Activated effector memory CD4-positive, alpha-beta T cell treated with anti-CD3 and anti-CD28 coated beads, Interleukin-2, amount 50 U/mL, for 16 hours (primary cell): Measurements from ENCODE around the gene CLDN6.
A peak's percentile ranks its signal among the peaks of the same experiment; 100 is the strongest.

ENCODE experiments used
- DNase-seq: peaks from one replicate; pipeline ENCODE4 v3.0.0-alpha.2; 2020

CLDN6 gene

GRCh38 chr16:3012246-3012645, 5.7 kb downstream of the CLDN6 start:
- no peak for DNase-seq

- DNase-seq, result no peak
Measured at GRCh38 chr16:3010510-3010909, 7.5 kb downstream of the CLDN6 start.

DNA sequence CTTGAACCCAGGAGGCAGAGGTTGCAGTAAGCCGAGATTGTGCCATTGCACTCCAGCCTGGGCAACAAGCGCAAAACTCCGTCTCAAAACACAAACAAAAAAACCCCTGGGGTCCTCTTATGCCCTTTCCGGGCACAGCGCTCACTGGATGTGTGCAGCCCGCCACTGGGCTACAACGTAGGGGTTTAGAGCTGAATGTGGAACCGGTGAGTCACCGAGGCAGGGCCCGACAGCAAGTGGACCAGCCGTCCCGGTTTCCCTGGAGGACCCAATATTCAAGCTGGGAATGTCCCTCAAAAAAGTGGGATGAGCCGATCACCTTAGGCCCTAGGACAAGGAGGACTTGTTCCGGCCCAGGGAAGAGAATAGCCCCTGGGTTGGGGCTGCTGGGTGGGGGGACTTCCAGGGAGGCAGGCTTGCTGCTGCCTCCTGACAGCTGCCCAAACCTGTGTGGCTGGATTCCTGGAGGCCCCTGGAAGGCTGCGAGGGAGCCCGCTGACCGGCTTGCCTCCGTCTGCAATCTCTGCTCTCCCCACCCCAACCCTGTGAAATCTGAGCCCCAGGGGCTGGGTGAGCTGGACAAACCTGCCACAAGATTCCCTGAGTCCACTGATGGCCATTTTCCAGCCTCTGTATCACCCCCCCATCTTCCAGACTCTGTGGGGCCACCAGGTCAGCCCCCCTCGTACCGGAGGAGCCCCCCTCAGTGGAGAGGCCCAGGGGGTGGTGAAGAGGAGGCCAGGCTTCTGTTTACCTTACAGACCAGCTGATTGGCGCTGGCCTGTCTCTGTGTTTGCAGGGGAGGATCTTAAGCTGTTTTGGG, 8.2 kb downstream of the CLDN6 start:
- DNase-seq, result no peak

DNA sequence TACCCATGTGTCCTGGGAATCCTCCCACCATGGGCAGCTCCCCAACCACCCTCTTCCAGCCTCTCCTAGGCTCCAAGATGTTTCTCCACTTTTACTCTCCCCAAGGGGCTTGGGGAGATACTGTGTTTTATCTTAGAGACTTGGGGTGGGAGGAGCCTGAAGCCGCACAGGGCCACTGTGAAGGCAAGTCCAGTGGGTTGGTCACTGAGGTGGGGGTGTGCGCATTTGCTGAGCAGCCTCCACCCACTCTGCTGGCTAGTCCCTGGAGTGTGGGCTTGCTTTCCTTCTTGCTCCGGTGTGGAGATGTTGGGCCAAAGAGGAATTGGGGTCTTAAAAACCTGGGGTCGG, 9.3 kb downstream of the CLDN6 start:
- DNase-seq, result no peak

DNA sequence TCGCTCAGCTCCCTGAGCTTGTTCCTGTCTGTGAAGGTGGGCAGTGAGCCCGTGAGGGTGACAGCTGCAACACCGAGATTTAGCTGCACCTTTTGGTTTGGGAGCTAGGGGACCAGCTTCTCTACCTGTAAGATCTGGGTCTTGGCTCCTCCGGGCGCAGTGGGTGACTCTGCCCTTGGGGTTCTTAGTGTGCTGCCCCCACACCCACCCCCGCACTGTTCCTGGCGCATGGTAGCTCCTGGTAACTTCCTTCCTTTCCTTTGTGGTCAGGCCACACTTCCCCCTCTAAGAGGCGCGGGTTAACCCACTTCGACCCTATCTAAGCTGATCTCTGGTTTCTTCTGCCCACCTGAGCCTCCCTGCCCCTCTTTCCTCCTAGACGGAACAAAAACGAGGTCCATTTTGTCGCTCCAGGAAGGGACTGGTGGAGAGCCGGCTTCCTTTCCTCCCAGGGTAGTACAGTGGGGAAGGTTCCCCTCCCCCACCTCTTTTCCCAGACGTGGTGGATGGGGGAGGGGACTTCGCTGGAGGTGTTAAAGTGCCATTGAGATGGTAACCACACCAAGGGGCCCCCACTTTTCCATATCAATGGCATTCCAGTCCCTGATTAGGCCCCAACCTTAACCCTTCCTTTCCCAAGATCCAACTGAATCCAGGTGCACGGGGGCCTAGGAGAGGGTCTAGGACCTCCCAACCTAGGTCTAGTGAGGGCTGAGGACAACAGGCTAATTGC, 9.9 kb downstream of the CLDN6 start:
- no peak for DNase-seq

DNA sequence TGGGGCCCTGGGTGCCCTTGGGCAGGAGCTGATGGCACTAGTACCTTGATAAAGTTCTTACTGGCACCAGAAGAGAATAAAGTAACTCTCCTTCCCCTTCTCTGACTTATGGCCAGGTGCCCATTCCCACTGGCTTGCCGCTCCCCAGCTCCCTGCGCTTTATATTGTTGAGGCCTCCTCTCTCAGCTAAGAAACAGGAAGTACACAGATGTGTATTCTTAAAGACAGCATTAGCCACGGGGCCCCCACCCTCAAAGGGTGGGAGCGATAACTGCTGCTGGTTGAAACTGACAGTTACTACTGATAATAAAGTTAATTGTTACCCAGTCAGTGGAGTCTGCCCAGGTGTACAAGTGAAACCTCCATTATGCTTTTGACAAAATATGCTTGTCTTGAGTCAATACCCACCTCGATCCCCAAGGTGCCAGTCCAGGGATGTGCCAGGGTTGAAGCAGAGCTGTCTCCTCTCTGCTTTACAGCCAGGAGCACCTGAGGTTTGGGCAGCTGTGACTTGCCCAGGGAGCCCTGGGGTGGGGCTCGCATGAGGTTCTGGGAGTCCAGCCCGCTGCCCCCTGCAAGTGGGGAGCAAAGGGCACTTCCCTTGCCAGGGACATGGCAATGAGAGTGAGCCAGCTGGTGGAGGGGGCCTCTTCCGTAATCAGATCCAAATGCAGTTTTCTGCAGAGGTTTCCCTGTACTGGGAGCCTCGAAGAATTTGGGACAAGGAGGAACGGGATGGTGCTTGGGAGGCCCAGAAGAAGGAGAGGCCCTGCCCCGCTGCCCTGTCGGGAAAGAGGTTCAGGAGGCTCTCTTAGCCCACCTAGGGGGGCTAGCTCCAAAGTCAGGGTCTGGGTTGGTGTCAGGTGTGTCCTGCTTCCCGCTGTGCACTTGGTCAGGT, 10.7 kb downstream of the CLDN6 start:
- no peak for DNase-seq

GRCh38 chr16:3004781-3005284, 13.2 kb downstream of the CLDN6 start:
- peak; percentile 69 for DNase-seq

- no peak for DNase-seq
Measured at GRCh38 chr16:3004319-3004718, 13.7 kb downstream of the CLDN6 start.

GRCh38 chr16:3003582-3004270, 14.3 kb downstream of the CLDN6 start:
- peak; percentile 99 for DNase-seq

GRCh38 chr16:3001316-3001715, 16.7 kb downstream of the CLDN6 start:
- no peak for DNase-seq

GRCh38 chr16:3000540-3000939, 17.4 kb downstream of the CLDN6 start:
- DNase-seq, result no peak

DNA sequence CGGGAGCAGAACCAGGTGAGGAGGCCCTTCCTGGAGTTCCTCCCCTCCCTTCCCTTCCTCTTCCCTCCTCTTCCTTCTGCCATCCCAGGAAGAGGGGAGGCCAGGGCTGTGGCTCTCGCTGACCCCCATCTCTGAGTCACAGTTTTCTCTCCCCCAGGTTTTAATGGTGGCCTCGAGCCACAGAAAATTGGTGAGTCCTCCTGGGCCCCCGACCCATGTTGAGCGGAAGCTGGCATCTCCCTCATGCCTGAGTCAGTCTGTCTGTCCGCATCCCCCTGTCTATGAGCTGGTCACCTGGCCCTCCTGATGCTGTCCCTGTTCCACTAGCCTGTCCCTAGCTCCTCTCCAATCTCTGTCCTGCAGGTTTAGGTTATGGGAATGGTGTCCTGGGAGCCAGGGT, 18.1 kb downstream of the CLDN6 start:
- DNase-seq, result no peak

GRCh38 chr16:2996298-2996697, 21.7 kb downstream of the CLDN6 start:
- DNase-seq, result no peak

DNA sequence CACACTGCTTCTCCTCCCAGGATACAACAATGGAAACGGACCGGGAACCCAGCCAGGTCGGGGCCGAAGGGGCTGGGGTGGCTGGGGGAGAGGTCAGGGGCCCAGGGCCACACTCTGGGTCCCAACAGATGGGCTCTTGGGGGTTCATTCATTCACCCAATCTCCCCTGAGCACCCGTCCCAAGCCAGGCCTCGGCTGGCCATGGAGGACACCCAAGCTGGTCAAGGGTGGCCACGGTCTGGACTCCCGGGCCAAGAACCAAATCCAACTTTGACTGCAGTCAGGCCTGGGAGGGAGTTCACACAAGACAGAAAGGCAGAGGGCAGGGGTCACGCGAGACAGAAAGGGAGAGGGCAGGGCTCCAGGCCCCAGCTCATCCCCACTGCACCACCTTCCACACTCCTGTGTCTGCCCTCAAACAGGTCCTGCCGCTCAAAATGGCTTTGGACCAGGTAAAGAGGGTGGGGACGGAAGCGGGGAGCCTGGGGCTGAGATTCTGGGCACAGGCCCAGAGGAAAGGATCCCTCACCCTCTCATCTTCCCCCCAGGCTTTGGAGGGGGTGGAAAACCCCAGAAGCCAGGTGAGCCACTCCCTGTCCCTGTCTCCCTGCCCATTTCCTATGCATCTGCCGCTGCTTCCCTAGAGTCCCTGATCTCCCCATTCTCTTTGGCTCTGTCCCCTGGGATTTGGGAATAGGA, 25.5 kb downstream of the CLDN6 start:
- no peak for DNase-seq

GRCh38 chr16:2991566-2992261, 26.3 kb downstream of the CLDN6 start:
- no peak for DNase-seq

DNA sequence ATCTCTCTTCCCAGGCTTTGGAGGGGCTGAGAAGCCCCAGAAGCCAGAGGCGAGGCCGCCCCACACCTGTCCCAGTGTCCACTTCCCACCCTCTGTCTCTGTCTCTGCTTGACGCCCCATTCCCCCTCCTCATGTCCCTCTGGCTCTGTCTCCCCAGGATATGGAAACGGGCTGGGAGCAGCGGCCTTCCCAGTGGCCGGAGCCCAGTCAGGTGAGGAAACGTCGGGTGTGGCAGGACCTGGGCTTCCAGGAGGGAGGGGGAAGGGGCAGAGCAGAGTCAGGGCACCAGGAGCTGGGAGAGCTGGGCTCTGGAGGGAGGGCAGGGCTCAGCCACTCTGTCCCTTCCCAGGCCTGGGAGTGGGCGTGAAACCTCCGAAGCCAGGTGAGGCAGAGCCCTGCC, 27.1 kb downstream of the CLDN6 start:
- no peak for DNase-seq

GRCh38 chr16:2988590-2989099, 29.3 kb downstream of the CLDN6 start:
- DNase-seq, result no peak

- DNase-seq, result no peak
Measured at GRCh38 chr16:2987833-2988232, 30.1 kb downstream of the CLDN6 start.

DNA sequence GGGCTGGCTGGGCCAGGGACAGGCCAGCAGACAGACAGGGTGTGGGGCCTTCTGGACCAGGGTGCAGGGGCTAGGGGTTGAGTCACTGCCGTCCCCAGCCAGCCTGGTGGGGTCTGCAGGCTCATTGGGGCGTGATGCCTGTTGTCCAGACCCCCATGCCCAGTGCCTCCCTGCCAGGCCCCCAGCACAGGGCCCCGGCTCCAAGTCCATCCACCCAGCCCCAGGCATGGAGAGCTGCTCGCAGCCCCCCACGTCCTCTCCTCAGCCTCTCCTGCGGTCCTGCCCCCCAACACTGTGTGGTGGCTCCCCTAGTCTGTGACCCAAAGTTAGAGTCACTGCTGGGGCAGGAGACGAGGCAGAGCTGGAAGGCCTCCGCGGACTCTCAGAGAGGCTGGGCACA, 30.7 kb downstream of the CLDN6 start:
- DNase-seq, result no peak

DNA sequence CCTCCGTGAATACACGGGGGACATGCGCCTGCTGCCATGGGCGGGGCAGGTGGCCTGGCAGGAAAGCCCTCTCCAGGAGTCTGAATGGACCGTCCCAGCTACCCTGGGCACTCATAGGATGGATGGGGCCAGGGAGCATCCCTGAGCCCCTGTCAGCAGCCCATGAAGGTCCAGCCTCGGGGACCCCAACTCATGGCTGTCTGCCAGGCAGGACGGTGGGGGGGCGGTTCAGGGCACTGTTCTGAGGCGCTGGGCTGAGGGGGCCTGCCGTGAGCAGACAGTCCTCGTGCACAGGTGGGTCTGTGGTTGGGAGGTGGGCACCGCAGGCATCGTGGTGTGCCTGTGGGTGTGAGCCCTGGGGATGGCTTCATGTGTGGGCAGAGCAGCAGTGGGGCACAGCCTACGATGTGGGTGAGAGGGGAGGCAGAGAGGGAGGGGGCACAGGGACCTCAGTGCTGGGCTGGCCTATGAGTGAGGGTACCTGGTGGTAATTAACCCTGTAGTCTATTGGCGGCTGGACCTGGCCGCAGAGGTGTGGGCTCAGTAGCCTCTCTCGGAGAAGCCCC, 31.3 kb downstream of the CLDN6 start:
- DNase-seq, result no peak

DNA sequence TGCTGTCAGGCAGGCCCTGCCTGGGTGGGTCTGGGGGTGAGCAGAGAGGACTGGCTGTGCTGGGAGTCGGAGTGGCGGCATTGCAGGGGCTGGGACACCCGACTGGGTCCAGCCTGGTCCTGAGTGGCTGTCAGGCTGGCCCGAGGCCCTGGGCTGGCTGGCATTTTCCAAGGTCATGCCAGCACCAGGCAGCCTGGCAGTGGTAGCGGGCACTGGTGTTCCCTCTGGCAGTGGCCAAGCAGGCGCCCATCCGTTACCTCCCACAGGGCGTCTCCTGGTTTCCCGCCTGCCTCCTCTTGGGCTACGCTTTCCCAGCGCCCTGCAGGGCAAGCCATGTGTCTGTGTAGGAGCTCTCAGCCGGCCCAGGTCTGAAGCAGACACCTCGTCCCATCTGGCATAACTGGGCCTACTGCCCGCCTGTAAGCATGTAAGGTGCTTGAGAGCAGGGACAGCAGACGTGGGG, 32.1 kb downstream of the CLDN6 start:
- no peak for DNase-seq
